ENCODE data around the gene ZDHHC14.

Gene ZDHHC14

DNA sequence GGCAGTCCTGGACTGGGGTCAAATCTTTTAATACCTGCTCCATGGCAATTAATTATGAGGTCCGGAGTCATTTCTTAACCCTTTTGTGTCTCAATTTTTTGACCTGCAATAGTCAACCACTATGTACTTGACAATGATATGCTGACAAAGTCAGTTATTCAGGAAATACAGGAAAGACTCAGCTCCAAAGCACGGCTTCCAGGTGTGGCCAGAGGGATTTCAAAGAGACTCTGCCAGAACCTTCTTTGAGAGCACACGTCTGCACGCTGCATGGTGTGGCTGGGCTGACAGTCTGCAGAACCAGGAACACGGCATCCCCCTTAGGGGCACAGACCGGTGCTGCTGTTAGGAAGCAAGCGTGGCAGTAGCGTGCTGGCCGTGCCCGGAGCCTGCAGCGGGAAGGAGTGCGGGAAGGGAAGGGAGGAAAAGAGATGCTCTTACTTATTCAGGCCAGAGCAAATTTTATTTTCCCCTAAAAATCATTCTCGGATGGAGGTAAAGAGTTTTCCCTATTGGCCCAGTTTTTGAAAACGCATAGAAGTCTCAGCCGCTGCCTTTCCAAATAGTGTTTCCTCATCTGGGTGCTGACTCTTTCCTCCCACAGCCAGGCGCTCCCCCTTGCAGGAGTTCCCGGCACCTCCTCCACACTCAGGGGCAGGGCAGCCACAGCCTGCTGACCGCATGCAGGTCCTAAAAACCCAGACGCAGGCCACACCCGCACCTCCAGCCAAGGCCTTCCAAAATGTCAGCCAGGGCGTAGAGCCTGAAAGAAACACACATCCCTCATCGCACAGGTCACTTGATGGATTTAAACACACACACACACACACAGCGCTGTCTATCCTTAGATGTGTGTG is 254.6 kb downstream of the ZDHHC14 start:
- H3K9me3 Mint-ChIP-seq: no peaks in the 10 kb centered on the region
- H3K27me3 Mint-ChIP-seq: no peaks in the 10 kb centered on the region
- ATAC-seq (replicated peaks; ENCODE audit: extremely low read depth, poor library complexity, severe bottlenecking) (no peak), DNase-seq (ENCODE audit: low spot score in 2 of 2) (no peak)
- no peaks in the 10 kb centered on the region for H3K4me1 Mint-ChIP-seq
- no peak overlapping the region for H3K27ac Mint-ChIP-seq (ENCODE audit: low read depth)
- H3K4me3 Mint-ChIP-seq: no peak overlapping the region
- peaks cover 1% of the 10 kb centered on the region for H3K36me3 Mint-ChIP-seq (ENCODE audit: insufficient read depth)

DNA sequence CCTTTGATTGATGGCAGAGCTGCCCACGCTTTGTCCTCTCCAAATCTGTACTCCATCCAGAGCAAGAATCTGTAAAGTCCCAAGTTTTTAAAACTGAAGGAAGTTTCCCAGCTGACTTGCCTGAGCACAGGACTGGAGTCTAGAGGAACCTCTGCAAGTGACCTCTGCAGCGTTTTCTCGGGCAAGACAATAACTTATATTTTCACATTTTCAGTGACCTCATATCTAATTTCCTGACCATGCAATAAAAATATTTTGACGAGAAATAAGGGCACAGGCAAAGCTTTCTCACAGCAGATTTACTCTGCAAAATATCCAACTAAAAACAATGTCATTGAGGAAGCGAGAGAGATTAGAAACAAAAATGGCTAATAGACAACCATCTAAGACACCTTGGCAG is 256.5 kb downstream of the ZDHHC14 start:
- H3K27me3 Mint-ChIP-seq: no peaks in the 10 kb centered on the region
- ATAC-seq (replicated peaks; ENCODE audit: extremely low read depth, poor library complexity, severe bottlenecking) (no peak), DNase-seq (ENCODE audit: low spot score in 2 of 2) (no peak)
- peaks cover 1% of the 10 kb centered on the region for H3K36me3 Mint-ChIP-seq (ENCODE audit: insufficient read depth)
- no peak overlapping the region for H3K27ac Mint-ChIP-seq (ENCODE audit: low read depth)
- H3K4me3 Mint-ChIP-seq: no peak overlapping the region
- no peaks in the 10 kb centered on the region for H3K9me3 Mint-ChIP-seq
- no peaks in the 10 kb centered on the region for H3K4me1 Mint-ChIP-seq

DNA sequence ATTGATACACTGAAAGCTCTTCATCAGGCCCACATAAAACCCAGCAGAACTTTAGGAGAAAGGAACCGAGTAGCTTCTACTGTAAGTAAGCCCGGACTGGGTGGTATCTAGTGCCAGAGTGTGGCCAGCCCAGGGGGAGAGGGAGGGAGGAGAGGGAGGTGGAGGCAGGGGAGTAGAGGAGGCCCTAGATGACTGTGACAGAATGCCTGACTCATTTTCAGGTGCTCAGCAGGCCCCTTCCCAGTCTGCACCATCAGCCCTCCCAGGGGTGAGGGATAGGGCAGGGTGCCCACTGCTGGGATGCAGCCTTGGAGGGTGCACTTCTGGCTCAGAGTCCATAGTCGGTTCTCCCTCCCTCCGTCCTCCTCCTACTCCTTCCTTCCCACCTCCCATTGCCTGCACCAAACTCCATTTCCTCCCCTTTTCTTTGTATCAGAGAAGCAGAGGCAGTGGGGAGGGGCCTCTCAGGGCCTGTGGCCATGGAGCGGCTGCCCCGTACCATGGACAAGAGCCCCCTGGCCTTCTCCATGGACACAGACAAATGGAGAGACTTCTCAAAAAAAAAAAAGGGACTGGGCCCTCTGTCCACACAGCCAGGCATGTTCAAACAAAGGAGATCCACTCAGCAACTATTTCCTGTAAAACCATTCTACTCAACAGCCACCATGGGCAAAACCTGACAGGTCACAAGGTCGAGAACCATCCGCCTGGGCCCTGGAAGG is 257.1 kb downstream of the ZDHHC14 start:
- Mint-ChIP-seq H3K36me3 (ENCODE audit: insufficient read depth) (peaks cover 1% of the 10 kb centered on the region), H3K27me3 (no peaks in the 10 kb centered on the region), H3K4me3 (no peak overlapping the region), H3K27ac (ENCODE audit: low read depth) (no peak overlapping the region), H3K9me3 (no peaks in the 10 kb centered on the region), H3K4me1 (no peaks in the 10 kb centered on the region)
- ATAC-seq (replicated peaks; ENCODE audit: extremely low read depth, poor library complexity, severe bottlenecking): no peak
- DNase-seq (ENCODE audit: low spot score in 2 of 2): no peak

DNA sequence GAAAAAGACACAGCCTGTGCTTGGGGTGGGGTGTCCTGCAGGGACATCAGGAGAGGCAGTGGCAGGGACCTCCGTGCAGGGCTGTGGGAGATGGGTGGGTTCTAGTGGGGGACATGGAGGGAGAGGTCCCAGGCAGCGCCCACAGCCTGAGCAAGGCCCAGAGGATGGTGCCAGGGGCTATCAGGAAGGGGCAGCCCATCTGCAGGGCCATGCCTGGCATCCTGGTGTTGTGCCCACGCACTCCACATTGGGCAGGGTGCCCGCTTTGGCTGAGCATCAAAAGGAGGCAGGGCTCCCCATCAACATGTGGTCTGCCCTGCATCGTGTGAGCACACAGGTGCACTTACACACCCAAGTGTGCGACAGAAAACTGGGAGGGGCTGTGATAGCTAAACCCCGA is 257.8 kb downstream of the ZDHHC14 start:
- Mint-ChIP-seq H3K36me3 (ENCODE audit: insufficient read depth) (peaks cover 1% of the 10 kb centered on the region), H3K4me3 (no peak overlapping the region), H3K4me1 (no peaks in the 10 kb centered on the region), H3K27ac (ENCODE audit: low read depth) (no peak overlapping the region), H3K27me3 (no peaks in the 10 kb centered on the region), H3K9me3 (no peaks in the 10 kb centered on the region)
- ATAC-seq (replicated peaks; ENCODE audit: extremely low read depth, poor library complexity, severe bottlenecking): no peak
- DNase-seq (ENCODE audit: low spot score in 2 of 2): no peak

DNA sequence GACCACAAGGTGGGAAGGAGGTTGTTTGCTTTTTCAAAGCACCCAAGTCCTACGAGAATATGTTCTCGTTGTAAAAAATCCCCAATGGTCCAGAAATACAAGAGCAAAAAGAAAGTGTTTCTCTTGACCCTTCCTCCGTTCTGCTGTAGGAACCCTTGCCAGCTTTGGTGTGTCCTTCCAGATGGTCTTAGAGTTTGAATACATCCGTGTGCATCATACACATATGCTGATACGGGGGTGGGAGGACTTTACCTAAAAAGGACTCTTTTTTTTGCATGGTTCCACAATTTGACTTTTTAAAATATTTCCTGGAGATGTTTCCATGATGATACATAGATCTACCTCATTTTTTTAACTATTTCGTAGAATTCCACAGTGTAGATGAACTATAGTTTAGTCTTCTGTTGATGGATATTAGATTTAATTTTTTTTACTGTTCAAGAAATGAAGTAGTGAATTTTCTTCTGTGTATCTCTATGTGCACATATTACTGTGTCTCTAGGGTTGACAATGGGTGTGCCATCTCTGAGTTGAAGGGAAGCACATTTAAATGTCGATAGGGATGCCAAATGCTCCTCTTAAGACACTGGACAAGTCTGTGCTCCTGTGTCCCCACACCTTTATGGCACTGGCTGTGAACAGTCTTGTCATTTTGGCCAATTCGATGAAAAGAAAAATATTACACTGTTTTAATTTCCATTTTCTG is 259.9 kb downstream of the ZDHHC14 start:
- Mint-ChIP-seq H3K4me3 (no peak overlapping the region), H3K27me3 (no peaks in the 10 kb centered on the region), H3K4me1 (no peaks in the 10 kb centered on the region), H3K27ac (ENCODE audit: low read depth) (no peak overlapping the region), H3K9me3 (no peaks in the 10 kb centered on the region), H3K36me3 (ENCODE audit: insufficient read depth) (no peaks in the 10 kb centered on the region)
- ATAC-seq (replicated peaks; ENCODE audit: extremely low read depth, poor library complexity, severe bottlenecking) (no peak), DNase-seq (ENCODE audit: low spot score in 2 of 2) (no peak)

DNA sequence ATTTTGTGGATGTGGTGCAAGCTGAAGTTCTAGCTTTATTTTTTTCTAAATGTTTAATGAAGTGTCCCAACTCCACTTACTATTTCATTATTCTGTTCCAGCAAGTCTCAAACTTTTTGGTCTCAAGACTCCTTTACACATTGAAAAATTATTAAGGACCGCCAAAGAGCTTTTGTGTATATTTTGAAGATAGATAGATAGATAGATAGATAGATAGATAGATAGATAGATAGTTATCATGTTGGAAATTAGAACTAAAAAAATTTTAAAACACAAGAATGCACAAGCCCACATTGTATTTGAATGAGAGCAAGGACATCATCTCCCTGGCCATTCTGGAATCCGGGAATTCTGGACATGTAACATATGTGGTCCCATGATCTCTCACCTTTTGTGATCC is 260.8 kb downstream of the ZDHHC14 start:
- Mint-ChIP-seq H3K27me3 (no peaks in the 10 kb centered on the region), H3K4me1 (no peaks in the 10 kb centered on the region), H3K36me3 (ENCODE audit: insufficient read depth) (no peaks in the 10 kb centered on the region), H3K9me3 (no peaks in the 10 kb centered on the region), H3K4me3 (no peak overlapping the region), H3K27ac (ENCODE audit: low read depth) (no peak overlapping the region)
- DNase-seq (ENCODE audit: low spot score in 2 of 2) (no peak), ATAC-seq (replicated peaks; ENCODE audit: extremely low read depth, poor library complexity, severe bottlenecking) (no peak)

DNA sequence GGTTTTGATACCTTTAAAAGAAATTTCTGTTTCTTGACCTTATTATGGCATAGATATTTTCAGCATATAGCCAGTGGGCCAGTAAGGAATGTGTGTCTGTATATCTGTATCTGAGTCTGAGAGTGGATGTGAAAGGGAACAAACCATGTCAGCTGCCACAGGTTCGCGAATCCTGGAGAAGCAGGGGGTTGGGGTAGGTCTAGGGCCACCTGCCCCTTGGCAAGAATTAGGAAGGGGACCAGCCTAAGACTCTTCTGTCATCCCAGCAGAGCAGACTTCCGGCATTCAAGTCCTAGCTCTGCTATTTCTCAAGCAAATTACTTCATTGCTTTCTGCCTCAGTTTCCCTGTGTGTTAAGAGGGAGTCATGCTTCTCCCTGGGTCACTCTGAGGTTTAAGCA is 261.7 kb downstream of the ZDHHC14 start:
- H3K27ac Mint-ChIP-seq (ENCODE audit: low read depth): no peak overlapping the region
- H3K36me3 Mint-ChIP-seq (ENCODE audit: insufficient read depth): no peaks in the 10 kb centered on the region
- DNase-seq (ENCODE audit: low spot score in 2 of 2) (no peak), ATAC-seq (replicated peaks; ENCODE audit: extremely low read depth, poor library complexity, severe bottlenecking) (no peak)
- no peak overlapping the region for H3K4me3 Mint-ChIP-seq
- no peaks in the 10 kb centered on the region for H3K4me1 Mint-ChIP-seq
- no peaks in the 10 kb centered on the region for H3K9me3 Mint-ChIP-seq
- no peaks in the 10 kb centered on the region for H3K27me3 Mint-ChIP-seq

DNA sequence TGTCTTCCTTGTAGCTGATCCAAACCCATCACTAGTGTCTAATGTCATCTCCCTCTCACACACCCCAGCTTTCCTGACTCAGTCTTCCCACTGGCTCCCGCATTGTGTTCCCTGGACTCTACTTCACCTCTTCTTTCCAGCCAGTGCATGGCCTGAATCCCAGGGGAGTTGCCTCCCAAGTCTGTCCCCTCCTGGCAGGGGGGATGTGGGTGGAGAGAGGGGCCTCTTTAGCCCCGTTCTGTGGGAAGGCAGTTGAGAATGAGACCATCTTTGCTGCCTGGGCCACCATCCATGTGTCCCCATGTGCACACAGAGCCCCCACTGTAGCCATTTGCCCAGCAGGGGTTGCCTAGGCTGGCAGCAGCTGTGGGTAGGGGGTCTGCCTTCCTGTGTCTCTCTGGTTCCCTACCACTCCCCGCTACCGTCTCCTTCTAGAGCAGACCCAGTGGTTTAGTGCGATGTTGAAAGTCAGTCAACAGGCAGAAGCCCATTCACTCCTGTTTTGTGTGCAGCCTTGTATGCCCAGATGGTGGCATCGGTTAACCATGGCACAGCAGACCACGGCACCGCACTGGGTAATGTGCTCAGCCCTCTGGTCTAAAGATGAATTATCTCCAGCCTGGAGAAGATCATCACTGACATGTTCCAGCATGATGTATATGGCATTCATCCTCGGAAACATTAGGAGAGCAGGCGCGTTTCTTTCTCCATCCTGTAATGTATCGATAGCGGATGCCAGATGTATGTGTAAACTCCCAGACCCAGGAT is 263.2 kb downstream of the ZDHHC14 start:
- Mint-ChIP-seq H3K27ac (ENCODE audit: low read depth) (no peak overlapping the region), H3K4me3 (no peak overlapping the region), H3K27me3 (no peaks in the 10 kb centered on the region), H3K36me3 (ENCODE audit: insufficient read depth) (no peaks in the 10 kb centered on the region), H3K4me1 (no peaks in the 10 kb centered on the region), H3K9me3 (no peaks in the 10 kb centered on the region)
- DNase-seq (ENCODE audit: low spot score in 2 of 2): no peak
- no peak for ATAC-seq (replicated peaks; ENCODE audit: extremely low read depth, poor library complexity, severe bottlenecking)

DNA sequence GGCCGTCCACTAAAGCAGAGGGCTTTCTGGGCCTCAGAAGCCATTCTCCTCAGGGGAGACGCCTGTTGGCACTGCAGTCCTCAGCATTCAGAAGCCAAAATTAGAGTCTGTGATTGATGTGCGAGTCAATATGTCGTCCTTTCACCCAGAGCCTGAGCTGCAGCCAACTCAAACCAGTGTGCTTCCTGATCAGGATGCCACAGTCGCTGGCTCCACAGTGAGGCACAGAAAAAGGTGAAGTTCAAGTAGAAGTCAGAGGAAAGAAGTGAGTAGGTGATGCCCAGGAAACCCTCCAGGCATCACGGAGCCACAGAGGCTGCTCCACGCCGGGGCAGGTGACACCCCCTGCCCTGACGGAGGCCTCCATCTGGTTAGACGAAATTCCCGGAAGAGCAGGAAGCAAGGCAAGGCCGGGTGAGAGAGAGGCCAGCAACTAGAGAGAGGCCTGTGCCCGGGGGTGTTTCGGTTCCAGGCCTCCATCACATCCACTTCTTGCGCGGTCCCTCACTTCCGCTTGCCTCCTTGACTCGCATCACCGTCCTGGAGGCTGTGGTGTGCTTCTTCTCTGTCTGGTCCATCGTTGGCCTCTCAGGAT is 264.3 kb downstream of the ZDHHC14 start:
- no peaks in the 10 kb centered on the region for H3K9me3 Mint-ChIP-seq
- H3K4me3 Mint-ChIP-seq: no peak overlapping the region
- ATAC-seq (replicated peaks; ENCODE audit: extremely low read depth, poor library complexity, severe bottlenecking) (no peak), DNase-seq (ENCODE audit: low spot score in 2 of 2) (no peak)
- H3K4me1 Mint-ChIP-seq: no peaks in the 10 kb centered on the region
- H3K27me3 Mint-ChIP-seq: no peaks in the 10 kb centered on the region
- no peak overlapping the region for H3K27ac Mint-ChIP-seq (ENCODE audit: low read depth)
- no peaks in the 10 kb centered on the region for H3K36me3 Mint-ChIP-seq (ENCODE audit: insufficient read depth)

DNA sequence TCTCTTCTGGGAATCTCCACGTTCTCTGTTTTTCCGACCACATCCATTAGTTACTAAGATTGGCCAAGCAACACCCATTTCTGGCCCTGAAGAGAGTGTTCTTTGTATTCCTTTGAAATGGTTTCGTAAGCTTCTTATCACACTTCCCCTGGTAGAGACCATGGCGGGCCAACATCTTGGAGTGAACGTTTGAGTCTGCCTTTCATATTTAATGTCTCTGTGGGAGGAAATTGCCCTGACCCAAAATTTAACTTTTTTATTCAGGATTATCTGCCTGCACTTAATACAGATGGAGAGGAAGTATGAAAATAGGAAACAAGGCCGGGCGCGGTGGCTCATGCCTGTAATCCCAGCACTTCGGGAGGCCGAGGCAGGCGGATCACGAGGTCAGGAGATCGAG is 265.0 kb downstream of the ZDHHC14 start:
- Mint-ChIP-seq H3K4me3 (no peak overlapping the region), H3K4me1 (no peaks in the 10 kb centered on the region), H3K36me3 (ENCODE audit: insufficient read depth) (no peaks in the 10 kb centered on the region), H3K27me3 (no peaks in the 10 kb centered on the region), H3K27ac (ENCODE audit: low read depth) (no peak overlapping the region), H3K9me3 (no peaks in the 10 kb centered on the region)
- DNase-seq (ENCODE audit: low spot score in 2 of 2) (no peak), ATAC-seq (replicated peaks; ENCODE audit: extremely low read depth, poor library complexity, severe bottlenecking) (no peak)

DNA sequence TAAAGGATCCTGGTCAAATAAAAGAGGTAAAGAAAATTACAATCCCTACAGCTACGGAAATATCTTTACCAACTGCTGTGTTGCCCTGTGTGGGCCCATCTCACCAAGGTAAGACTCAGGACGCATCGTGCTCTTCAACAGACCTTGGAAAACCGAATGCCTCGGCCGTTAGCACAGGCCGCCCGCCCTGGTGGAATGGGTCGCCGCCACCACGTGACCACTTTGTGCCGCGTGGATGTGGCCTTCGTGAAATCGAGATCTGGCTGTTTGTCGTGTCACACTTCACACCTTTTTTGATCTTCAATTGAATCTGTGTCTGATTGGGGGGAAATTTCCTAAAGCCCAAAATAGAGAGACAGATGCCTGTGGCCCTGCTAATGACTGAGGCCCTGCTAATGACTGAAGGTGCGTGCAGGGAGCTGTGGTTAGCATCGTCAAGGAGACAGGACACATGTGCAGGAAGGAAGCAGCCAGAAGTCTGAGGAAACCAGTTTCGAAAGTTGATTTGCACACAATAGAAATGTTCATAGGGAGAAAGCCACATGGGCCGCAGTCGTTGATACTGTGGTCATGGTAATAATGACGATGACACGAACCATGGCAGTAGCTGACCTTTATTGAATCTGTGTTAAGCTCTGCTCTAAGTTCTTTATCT is 266.4 kb downstream of the ZDHHC14 start:
- Mint-ChIP-seq H3K36me3 (ENCODE audit: insufficient read depth) (no peaks in the 10 kb centered on the region), H3K4me1 (no peaks in the 10 kb centered on the region), H3K9me3 (no peaks in the 10 kb centered on the region), H3K27ac (ENCODE audit: low read depth) (no peak overlapping the region), H3K27me3 (no peaks in the 10 kb centered on the region), H3K4me3 (no peak overlapping the region)
- no peak for ATAC-seq (replicated peaks; ENCODE audit: extremely low read depth, poor library complexity, severe bottlenecking)
- DNase-seq (ENCODE audit: low spot score in 2 of 2): no peak

DNA sequence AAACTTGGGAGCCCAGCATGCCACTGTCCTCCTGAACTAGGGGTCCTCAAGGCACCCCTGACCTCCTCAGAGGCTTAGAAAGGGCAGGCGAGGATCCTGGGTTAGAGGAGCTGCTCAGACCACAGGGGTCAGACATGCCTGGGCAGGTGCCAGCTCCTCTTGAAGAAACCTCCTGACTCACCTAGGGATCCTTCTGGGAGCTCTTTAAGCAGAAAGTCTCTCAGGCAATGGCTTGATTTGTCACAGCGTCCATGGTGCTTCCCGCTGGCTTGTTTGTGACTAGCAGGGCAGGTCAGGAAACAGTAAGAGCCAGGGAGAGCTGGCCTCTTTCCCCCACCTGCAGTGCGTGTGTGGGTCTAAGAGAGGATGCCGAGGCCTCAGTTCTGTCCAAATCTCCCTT is 267.6 kb downstream of the ZDHHC14 start:
- H3K36me3 Mint-ChIP-seq (ENCODE audit: insufficient read depth): no peaks in the 10 kb centered on the region

More for the DNA sequence above, 267.6 kb downstream of the ZDHHC14 start:
- H3K4me3 Mint-ChIP-seq: no peak overlapping the region
- ATAC-seq (replicated peaks; ENCODE audit: extremely low read depth, poor library complexity, severe bottlenecking): no peak
- H3K27ac Mint-ChIP-seq (ENCODE audit: low read depth): no peak overlapping the region
- H3K27me3 Mint-ChIP-seq: no peaks in the 10 kb centered on the region
- H3K4me1 Mint-ChIP-seq: no peaks in the 10 kb centered on the region
- DNase-seq (ENCODE audit: low spot score in 2 of 2): no peak
- no peaks in the 10 kb centered on the region for H3K9me3 Mint-ChIP-seq

All from central memory CD8-positive, alpha-beta T cell (primary cell).